Right cardiac atrium (tissue), 5 donors: ENCODE measurements around the gene CYBC1. TPM values are rescaled to one million over a fixed set of nuclear protein-coding genes. Genes with fewer than 3 reads are reported as not detected.
A peak's percentile ranks its signal among the peaks of the same experiment; 100 is the strongest.
"Not testable (repeated sequence)": the region's sequence is repeated elsewhere in the genome, so short reads cannot be mapped to it uniquely, and the experiment has no call there.

ENCODE experiments used
- ATAC-seq, 2 donors: fragments of 200-7000 bp; cut with Tn5 transposase; one replicate each; pipeline versions ENCODE4 v1.8.0 to v1.9.1; 2020; ENCODE audit warnings: moderate library complexity in 2 of 2, mild to moderate bottlenecking in 1 of 2
- DNase-seq, 3 donors: peaks; one replicate each; pipeline ENCODE4 v3.0.0-alpha.2; 2020
- H3K27ac ChIP-seq: one replicate; pipeline ENCODE4 v1.5.1; 2013; ENCODE audit warnings: mild to moderate bottlenecking, low read length, control low read depth, moderate library complexity
- H3K27me3 ChIP-seq: one replicate; pipeline ENCODE4 v1.6.1; 2013; ENCODE audit not compliant: control insufficient read depth, insufficient read depth
- H3K4me1 ChIP-seq: one replicate; pipeline ENCODE4 v1.6.1; 2013; ENCODE audit warnings: low read length; ENCODE audit not compliant: control insufficient read depth, insufficient read depth
- H3K4me3 ChIP-seq: one replicate; pipeline ENCODE4 v1.5.1; 2013; ENCODE audit warnings: low read length, control low read depth
- H3K9me3 ChIP-seq: one replicate; pipeline ENCODE4 v1.6.1; 2013; ENCODE audit warnings: low read length; ENCODE audit not compliant: control insufficient read depth
- WGBS: extraction: QIAGEN DNeasy Blood & Tissue Kit; methylation state at CpG from one replicate; pipeline ENCODE4 v1.1.7; 2013; 5-methylcytosine and 5-hydroxymethylcytosine counted together
- intact Hi-C, 4 donors: fragments of 100-400 bp; cut with DNase I; formaldehyde crosslinking; loops; one replicate each; pipeline versions ENCODE4 v1.11.0 to v1.14.0; 2022 to 2023
- polyA plus RNA-seq: library from polyadenylated mRNA; stranded (reverse); fragments of 200-250 nt; gene quantifications from one replicate; pipeline ENCODE4 v1.2.3, GENCODE V29; 2013
- total RNA-seq, 4 donors: library from RNA; stranded (reverse); fragmentation: NEBNext Ultra II Directional; extraction: Animal tissue kit (Norgen Biotek cat#: 25700); gene quantifications; one replicate each; pipeline ENCODE4 v1.2.1, GENCODE V29; 2021
- donor health status: healthy with polysubstance abuse.
- donor health status: DM: no; HTN: yes; CAD: no.
- donor health status: DM: no; HTN: no; CAD: no.
- donor health status: DM: no; HTN: yes; CAD: no; lungs with severe emphysema.
- donor health status: DM: yes; HTN: yes; CAD: no.

The CYBC1 gene
- total and polyA plus RNA-seq, 5 donors, result 20.8 to 34.7 (median 32.7) TPM

GRCh38 chr17:82458885-82459424 lies 8.4 kb upstream of the CYBC1 start:
- DNase-seq, result peak; percentile 32 to 68 (median 63)
- peak overlapping the region; percentile 88 for H3K4me3 ChIP-seq
- WGBS, result under 1% methylated on average over 62 of the region's 62 CpGs
- peak overlapping the region; percentile 74 for H3K27ac ChIP-seq
- H3K9me3 ChIP-seq, result no peaks in the 10 kb centered on the region
- intact Hi-C loops, result no loop called here
- no peaks in the 10 kb centered on the region for H3K27me3 ChIP-seq
- no peak for ATAC-seq
- H3K4me1 ChIP-seq, result peaks cover 9% of the 10 kb centered on the region

GRCh38 chr17:82458179-82458884 lies 7.8 kb upstream of the CYBC1 start, which contains the start of gene NARF:
Gene NARF, plus strand, starts transcription at chr17:82458741. Its CDS starts 63 bp downstream, at chr17:82458804.
- H3K4me3 ChIP-seq, result peak within 1 kb of the TSS; percentile 88
- peak; percentile 99 for ATAC-seq
- under 1% methylated on average over 85 of the region's 85 CpGs for WGBS
- H3K27ac ChIP-seq, result peak within 1 kb of the TSS; percentile 98
- no peaks in the 10 kb centered on the region for H3K9me3 ChIP-seq
- intact Hi-C loops, result no loop called here
- H3K27me3 ChIP-seq, result no peaks in the 10 kb centered on the region
- DNase-seq, result peak; percentile 99
- H3K4me1 ChIP-seq, result peaks cover 5% of the 10 kb centered on the region

- intact Hi-C loops, result no loop called here
- DNase-seq (no peak), ATAC-seq (no peak)
- Histone ChIP-seq H3K27me3 (no peaks in the 10 kb centered on the region), H3K27ac (peak overlapping the region; percentile 98), H3K4me3 (peak overlapping the region; percentile 33), H3K9me3 (no peaks in the 10 kb centered on the region), H3K4me1 (peaks cover 5% of the 10 kb centered on the region)
- WGBS, result 1% methylated on average over 8 of the region's 8 CpGs
Measured at GRCh38 chr17:82457929-82458178, 7.3 kb upstream of the CYBC1 start.

GRCh38 chr17:82457073-82457928 lies 6.7 kb upstream of the CYBC1 start:
- Histone ChIP-seq H3K4me3 (peak overlapping the region; percentile 33), H3K27me3 (no peaks in the 10 kb centered on the region), H3K27ac (peak overlapping the region; percentile 92), H3K9me3 (no peaks in the 10 kb centered on the region), H3K4me1 (peaks cover 5% of the 10 kb centered on the region)
- DNase-seq (peak in 2 of 3 donors; percentile 63 to 75), ATAC-seq (no peak)
- intact Hi-C loops, result no loop called here
- WGBS, result 53% methylated on average over 10 of the region's 10 CpGs

GRCh38 chr17:82453706-82454105 lies 3.2 kb upstream of the CYBC1 start:
- H3K27ac ChIP-seq, H3K9me3 ChIP-seq, intact Hi-C loops, ATAC-seq, H3K4me1 ChIP-seq, H3K27me3 ChIP-seq, H3K4me3 ChIP-seq: not testable (repeated sequence)
- WGBS, result 94% methylated on average over 21 of the region's 21 CpGs
- peak in 1 of 3 donors; percentile 56 for DNase-seq

- H3K27me3 ChIP-seq, H3K9me3 ChIP-seq, H3K27ac ChIP-seq, DNase-seq, ATAC-seq, intact Hi-C loops, H3K4me3 ChIP-seq, H3K4me1 ChIP-seq: not testable (repeated sequence)
- WGBS, result 82% methylated on average over 7 of the region's 7 CpGs
Measured at GRCh38 chr17:82453151-82453550, 2.6 kb upstream of the CYBC1 start.

GRCh38 chr17:82452162-82452561 lies 1.6 kb upstream of the CYBC1 start:
- no peaks in the 10 kb centered on the region for H3K9me3 ChIP-seq
- WGBS, result 93% methylated on average over 3 of the region's 3 CpGs
- no peak overlapping the region for H3K4me3 ChIP-seq
- no peaks in the 10 kb centered on the region for H3K27me3 ChIP-seq
- no peak for ATAC-seq
- DNase-seq, result no peak
- H3K27ac ChIP-seq, result no peak overlapping the region
- peaks cover 4% of the 10 kb centered on the region for H3K4me1 ChIP-seq
- intact Hi-C loops, result no loop called here

GRCh38 chr17:82449883-82450356 lies 632 bp downstream of the CYBC1 start:
- ATAC-seq (no peak), DNase-seq (peak in 2 of 3 donors; percentile 23 to 56)
- peak overlapping the region; percentile 85 for H3K27ac ChIP-seq
- intact Hi-C loops, result no loop called here
- H3K4me3 ChIP-seq, result peak overlapping the region; percentile 89
- peaks cover 2% of the 10 kb centered on the region for H3K4me1 ChIP-seq
- no peaks in the 10 kb centered on the region for H3K9me3 ChIP-seq
- no peaks in the 10 kb centered on the region for H3K27me3 ChIP-seq
- WGBS, result 56% methylated on average over 18 of the region's 18 CpGs

GRCh38 chr17:82449131-82449882 lies 1.2 kb downstream of the CYBC1 start:
- no peaks in the 10 kb centered on the region for H3K27me3 ChIP-seq
- ATAC-seq (peak in 1 of 2 donors; percentile 8), DNase-seq (peak; percentile 26 to 70 (median 69))
- peaks cover 2% of the 10 kb centered on the region for H3K4me1 ChIP-seq
- H3K27ac ChIP-seq, result peak overlapping the region; percentile 85
- peak overlapping the region; percentile 89 for H3K4me3 ChIP-seq
- intact Hi-C loops, result no loop called here
- H3K9me3 ChIP-seq, result no peaks in the 10 kb centered on the region
- 63% methylated on average over 30 of the region's 30 CpGs for WGBS

GRCh38 chr17:82447876-82448275 lies 2.7 kb downstream of the CYBC1 start:
- Histone ChIP-seq H3K4me1 (peaks cover 2% of the 10 kb centered on the region), H3K9me3 (no peaks in the 10 kb centered on the region), H3K27ac (no peak overlapping the region), H3K4me3 (no peak overlapping the region), H3K27me3 (no peaks in the 10 kb centered on the region)
- no peak for DNase-seq
- intact Hi-C loops, result no loop called here
- no peak for ATAC-seq
- WGBS, result 94% methylated on average over 11 of the region's 11 CpGs
